Lower lobe of right lung (tissue), 2 donors: ENCODE data around the gene PCSK5. TPM values are rescaled to one million over a fixed set of nuclear protein-coding genes. Genes with fewer than 3 reads are reported as not detected.

Source experiments
- ATAC-seq, 2 donors: fragments of 200-7000 bp; cut with Tn5 transposase; one replicate each; pipeline ENCODE4 v1.9.1; 2020 to 2022; ENCODE audit warnings: mild to moderate bottlenecking in 2 of 2, moderate library complexity in 2 of 2
- DNase-seq: peaks from one replicate; pipeline ENCODE4 v3.0.0-alpha.2; 2020
- H3K27ac ChIP-seq: fragments of 200-600 bp; one replicate; pipeline ENCODE4 v1.8.0; 2022
- H3K27me3 ChIP-seq: fragments of 200-600 bp; one replicate; pipeline ENCODE4 v1.8.0; 2022; ENCODE audit warnings: low read depth
- H3K36me3 ChIP-seq: fragments of 200-600 bp; one replicate; pipeline ENCODE4 v1.8.0; 2022; ENCODE audit warnings: mild to moderate bottlenecking
- H3K4me1 ChIP-seq: fragments of 200-600 bp; one replicate; pipeline ENCODE4 v1.8.0; 2022
- H3K4me3 ChIP-seq: fragments of 200-600 bp; one replicate; pipeline ENCODE4 v1.8.0; 2022; ENCODE audit warnings: mild to moderate bottlenecking
- H3K9me3 ChIP-seq: fragments of 200-600 bp; one replicate; pipeline ENCODE4 v1.8.0; 2022
- intact Hi-C: fragments of 100-400 bp; cut with DNase I; formaldehyde crosslinking; loops from one replicate; pipeline ENCODE4 v1.11.0; 2022
- total RNA-seq: library from RNA; stranded (reverse); fragmentation: NEBNext Ultra II Directional; extraction: Animal tissue kit (Norgen Biotek cat#: 25700); gene quantifications from one replicate; pipeline ENCODE4 v1.2.1, GENCODE V29; 2021
- TF ChIP-seq, protein P1 (sequence below): fragments of 200-600 bp; IDR thresholded peaks from one replicate; pipeline ENCODE4 v1.8.0; 2022; ENCODE audit warnings: antibody characterized with exemption, mild to moderate bottlenecking
- donor health status: DM: no; HTN: yes; CAD: no; lungs with severe emphysema.

PCSK5 gene
- total RNA-seq, 1 donor from 2014 or later: 18.1 TPM

- no peaks in the 10 kb centered on the region for H3K4me1 ChIP-seq
- no peak overlapping the region for H3K27ac ChIP-seq
- intact Hi-C loops: no loop called here
- no peaks in the 10 kb centered on the region for H3K27me3 ChIP-seq
- DNase-seq (no peak), ATAC-seq (peak; percentile 59 to 92)
- no peaks in the 10 kb centered on the region for H3K9me3 ChIP-seq
- H3K4me3 ChIP-seq: no peak overlapping the region
- peaks cover 5% of the 10 kb centered on the region for H3K36me3 ChIP-seq
- TF ChIP-seq, protein P1, sequence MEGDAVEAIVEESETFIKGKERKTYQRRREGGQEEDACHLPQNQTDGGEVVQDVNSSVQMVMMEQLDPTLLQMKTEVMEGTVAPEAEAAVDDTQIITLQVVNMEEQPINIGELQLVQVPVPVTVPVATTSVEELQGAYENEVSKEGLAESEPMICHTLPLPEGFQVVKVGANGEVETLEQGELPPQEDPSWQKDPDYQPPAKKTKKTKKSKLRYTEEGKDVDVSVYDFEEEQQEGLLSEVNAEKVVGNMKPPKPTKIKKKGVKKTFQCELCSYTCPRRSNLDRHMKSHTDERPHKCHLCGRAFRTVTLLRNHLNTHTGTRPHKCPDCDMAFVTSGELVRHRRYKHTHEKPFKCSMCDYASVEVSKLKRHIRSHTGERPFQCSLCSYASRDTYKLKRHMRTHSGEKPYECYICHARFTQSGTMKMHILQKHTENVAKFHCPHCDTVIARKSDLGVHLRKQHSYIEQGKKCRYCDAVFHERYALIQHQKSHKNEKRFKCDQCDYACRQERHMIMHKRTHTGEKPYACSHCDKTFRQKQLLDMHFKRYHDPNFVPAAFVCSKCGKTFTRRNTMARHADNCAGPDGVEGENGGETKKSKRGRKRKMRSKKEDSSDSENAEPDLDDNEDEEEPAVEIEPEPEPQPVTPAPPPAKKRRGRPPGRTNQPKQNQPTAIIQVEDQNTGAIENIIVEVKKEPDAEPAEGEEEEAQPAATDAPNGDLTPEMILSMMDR: no peak
These were observed 146.3 kb downstream of the PCSK5 start for GRCh38 chr9:76036762-76037161.

DNA sequence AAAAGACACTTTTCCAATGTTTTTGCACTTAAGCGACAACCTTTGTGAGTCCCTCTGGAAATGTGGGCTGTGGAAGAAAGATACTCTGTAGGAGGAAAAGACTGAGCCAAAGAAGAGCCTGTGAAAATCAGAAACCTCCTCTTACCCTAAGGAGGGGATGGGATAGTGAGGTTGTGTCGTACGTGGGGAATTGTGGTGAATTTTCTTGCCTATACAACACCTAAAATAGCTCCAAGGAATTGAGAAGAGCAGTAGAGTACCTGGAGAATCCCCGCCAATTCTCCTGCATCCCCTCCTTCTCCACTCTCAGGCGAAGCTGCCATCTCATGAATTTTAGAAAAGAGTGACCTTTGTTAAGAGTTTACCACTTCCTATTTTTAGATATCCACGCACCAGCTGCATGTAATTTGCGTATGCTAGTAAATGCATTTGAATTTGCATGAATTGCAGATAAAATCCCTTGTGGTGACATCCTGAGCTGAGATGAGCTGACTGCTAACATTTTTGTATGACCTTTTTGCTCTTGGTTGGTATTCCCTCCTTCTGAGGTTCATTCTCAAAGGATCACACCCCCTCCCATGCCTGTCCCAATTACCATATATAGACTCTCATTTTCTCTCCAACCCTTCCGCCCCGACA lies 147.2 kb downstream of the PCSK5 start:
- TF ChIP-seq, protein P1: no peak
- H3K27me3 ChIP-seq: no peaks in the 10 kb centered on the region
- intact Hi-C loops: no loop called here
- H3K36me3 ChIP-seq: peaks cover 5% of the 10 kb centered on the region
- no peak for DNase-seq
- ATAC-seq: no peak
- no peak overlapping the region for H3K4me3 ChIP-seq
- no peaks in the 10 kb centered on the region for H3K4me1 ChIP-seq
- no peak overlapping the region for H3K27ac ChIP-seq
- no peaks in the 10 kb centered on the region for H3K9me3 ChIP-seq

GRCh38 chr9:76038431-76038830 lies 148.0 kb downstream of the PCSK5 start:
- TF ChIP-seq, protein P1: no peak
- Histone ChIP-seq H3K36me3 (peaks cover 5% of the 10 kb centered on the region), H3K4me3 (no peak overlapping the region), H3K9me3 (no peaks in the 10 kb centered on the region), H3K27me3 (no peaks in the 10 kb centered on the region), H3K4me1 (no peaks in the 10 kb centered on the region), H3K27ac (no peak overlapping the region)
- no peak for DNase-seq
- ATAC-seq: no peak
- intact Hi-C loops: no loop called here

- no peak overlapping the region for H3K4me3 ChIP-seq
- intact Hi-C loops: no loop called here
- H3K27me3 ChIP-seq: no peaks in the 10 kb centered on the region
- no peaks in the 10 kb centered on the region for H3K9me3 ChIP-seq
- no peaks in the 10 kb centered on the region for H3K36me3 ChIP-seq
- DNase-seq (no peak), ATAC-seq (peak in 1 of 2 donors; percentile 58)
- no peaks in the 10 kb centered on the region for H3K4me1 ChIP-seq
- no peak overlapping the region for H3K27ac ChIP-seq
- TF ChIP-seq, protein P1: no peak
These were observed 153.9 kb downstream of the PCSK5 start for GRCh38 chr9:76044266-76044819.

DNA sequence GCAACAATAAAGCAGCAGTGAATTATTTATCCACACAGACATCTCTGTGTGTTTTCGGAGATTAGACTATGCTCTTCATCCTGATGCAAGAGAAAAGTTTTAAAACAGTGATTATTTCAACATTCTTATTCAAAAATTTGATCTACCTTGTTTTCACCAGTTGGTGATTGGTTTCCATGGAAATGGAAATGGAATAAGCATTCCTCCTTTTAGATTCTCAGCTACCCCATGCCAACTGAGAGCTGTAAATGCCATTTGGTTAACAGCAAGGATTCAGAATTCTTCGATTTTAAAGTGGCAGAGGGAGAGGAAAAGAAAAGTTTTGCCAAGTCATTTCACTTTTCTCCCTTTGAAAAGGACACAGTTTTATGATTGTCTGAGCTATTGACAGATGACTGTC lies 154.7 kb downstream of the PCSK5 start:
- DNase-seq (no peak), ATAC-seq (no peak)
- TF ChIP-seq, protein P1: no peak
- no peaks in the 10 kb centered on the region for H3K27me3 ChIP-seq
- no peak overlapping the region for H3K4me3 ChIP-seq
- intact Hi-C loops: no loop called here
- no peaks in the 10 kb centered on the region for H3K36me3 ChIP-seq
- H3K4me1 ChIP-seq: no peaks in the 10 kb centered on the region
- H3K27ac ChIP-seq: no peak overlapping the region
- no peaks in the 10 kb centered on the region for H3K9me3 ChIP-seq
